ENCODE measurements around the gene DACH1. TPM values are rescaled to one million over a fixed set of nuclear protein-coding genes. Genes with fewer than 3 reads are reported as not detected.

Gene DACH1
- total and polyA plus RNA-seq, 2 donors from 2014 or later: 5.3 to 10.4 TPM

DNA sequence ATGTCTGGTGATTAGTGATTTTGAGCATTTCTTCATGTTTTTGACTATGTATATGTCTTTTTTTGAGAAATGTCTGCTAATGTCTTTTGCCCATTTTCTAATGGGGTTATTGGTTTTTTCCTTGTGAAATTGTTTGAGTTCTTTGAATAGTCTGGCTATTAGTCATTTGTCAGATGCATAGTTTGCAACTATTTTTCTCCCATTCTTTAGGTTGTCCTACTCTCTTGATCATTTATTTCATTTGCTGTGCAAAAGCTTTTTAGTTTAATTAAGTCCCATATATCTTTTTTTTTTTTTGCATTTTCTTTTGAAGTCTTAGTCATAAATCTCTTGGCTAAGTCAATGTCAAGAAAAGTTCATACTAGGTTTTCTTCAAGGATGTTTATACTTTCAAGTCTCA, 449.8 kb downstream of the DACH1 start:
- intact Hi-C loops (cut with DNase I): no loop called here
- no peak overlapping the region for H3K9ac ChIP-seq (ENCODE audit: low read length in 3 of 3)
- FAIRE-seq: no peak

GRCh38 chr13:71412231-71412630, 454.8 kb downstream of the DACH1 start:
- Histone ChIP-seq H3K36me3 (ENCODE audit: control insufficient read depth in 2 of 3, insufficient read depth in 3 of 3, low read length in 3 of 3) (no peaks in the 10 kb centered on the region), H3K9ac (ENCODE audit: low read length in 3 of 3) (no peak overlapping the region), H3K27me3 (ENCODE audit: control insufficient read depth, insufficient read depth, low read length) (no peaks in the 10 kb centered on the region), H3K27ac (ENCODE audit: low read depth in 2 of 2, low read length in 2 of 2) (no peak overlapping the region), H3K4me3 (ENCODE audit: low read length in 3 of 3) (no peak overlapping the region), H3K4me1 (ENCODE audit: control insufficient read depth in 2 of 3, insufficient read depth in 2 of 3, low read depth in 1 of 3, low read length in 3 of 3) (no peaks in the 10 kb centered on the region), H3K9me3 (ENCODE audit: control insufficient read depth in 2 of 3, insufficient read depth in 1 of 3, low read length in 3 of 3) (no peaks in the 10 kb centered on the region)
- FAIRE-seq: no peak
- DNase-seq: no peak
- intact Hi-C loops (cut with DNase I): no loop called here
- no peak for TF ChIP-seq CTCF (IDR thresholded peaks at IDR 0.05; ENCODE audit: borderline replicate concordance, extremely low read depth, insufficient read depth)

More for the DNA sequence above, 449.8 kb downstream of the DACH1 start:
- peaks cover 0 to 4% (median 0%) of the 10 kb centered on the region in 3 donors for H3K9me3 ChIP-seq (ENCODE audit: control insufficient read depth in 2 of 3, insufficient read depth in 1 of 3, low read length in 3 of 3)
- TF ChIP-seq CTCF (IDR thresholded peaks at IDR 0.05; ENCODE audit: borderline replicate concordance, extremely low read depth, insufficient read depth): no peak
- H3K4me1 ChIP-seq (ENCODE audit: control insufficient read depth in 2 of 3, insufficient read depth in 2 of 3, low read depth in 1 of 3, low read length in 3 of 3): no peaks in the 10 kb centered on the region
- H3K36me3 ChIP-seq (ENCODE audit: control insufficient read depth in 2 of 3, insufficient read depth in 3 of 3, low read length in 3 of 3): no peaks in the 10 kb centered on the region
- no peak overlapping the region for H3K4me3 ChIP-seq (ENCODE audit: low read length in 3 of 3)
- DNase-seq: no peak
- H3K27me3 ChIP-seq (ENCODE audit: control insufficient read depth, insufficient read depth, low read length): no peaks in the 10 kb centered on the region
- no peak overlapping the region for H3K27ac ChIP-seq (ENCODE audit: low read depth in 2 of 2, low read length in 2 of 2)

- Histone ChIP-seq H3K4me3 (ENCODE audit: low read length in 3 of 3) (no peak overlapping the region), H3K9ac (ENCODE audit: low read length in 3 of 3) (no peak overlapping the region), H3K9me3 (ENCODE audit: control insufficient read depth in 2 of 3, insufficient read depth in 1 of 3, low read length in 3 of 3) (no peaks in the 10 kb centered on the region), H3K27ac (ENCODE audit: low read depth in 2 of 2, low read length in 2 of 2) (no peak overlapping the region), H3K36me3 (ENCODE audit: control insufficient read depth in 2 of 3, insufficient read depth in 3 of 3, low read length in 3 of 3) (no peaks in the 10 kb centered on the region), H3K4me1 (ENCODE audit: control insufficient read depth in 2 of 3, insufficient read depth in 2 of 3, low read depth in 1 of 3, low read length in 3 of 3) (no peaks in the 10 kb centered on the region), H3K27me3 (ENCODE audit: control insufficient read depth, insufficient read depth, low read length) (no peaks in the 10 kb centered on the region)
- FAIRE-seq: no peak
- TF ChIP-seq CTCF (IDR thresholded peaks at IDR 0.05; ENCODE audit: borderline replicate concordance, extremely low read depth, insufficient read depth): no peak
- DNase-seq: no peak
- intact Hi-C loops (cut with DNase I): no loop called here
These were observed 458.6 kb downstream of the DACH1 start for GRCh38 chr13:71408416-71408815.

GRCh38 chr13:71399631-71400215, 467.3 kb downstream of the DACH1 start:
- Histone ChIP-seq H3K36me3 (ENCODE audit: control insufficient read depth in 2 of 3, insufficient read depth in 3 of 3, low read length in 3 of 3) (no peaks in the 10 kb centered on the region), H3K9ac (ENCODE audit: low read length in 3 of 3) (no peak overlapping the region), H3K4me1 (ENCODE audit: control insufficient read depth in 2 of 3, insufficient read depth in 2 of 3, low read depth in 1 of 3, low read length in 3 of 3) (no peaks in the 10 kb centered on the region), H3K27ac (ENCODE audit: low read depth in 2 of 2, low read length in 2 of 2) (no peak overlapping the region), H3K27me3 (ENCODE audit: control insufficient read depth, insufficient read depth, low read length) (no peaks in the 10 kb centered on the region), H3K4me3 (ENCODE audit: low read length in 3 of 3) (no peak overlapping the region), H3K9me3 (ENCODE audit: control insufficient read depth in 2 of 3, insufficient read depth in 1 of 3, low read length in 3 of 3) (no peaks in the 10 kb centered on the region)
- FAIRE-seq (no peak), DNase-seq (no peak)
- intact Hi-C loops (cut with DNase I): no loop called here
- no peak for TF ChIP-seq CTCF (IDR thresholded peaks at IDR 0.05; ENCODE audit: borderline replicate concordance, extremely low read depth, insufficient read depth)
